Lung (tissue), 12 donors: ENCODE results near the gene CATSPERB. TPM values are rescaled to one million over a fixed set of nuclear protein-coding genes. Genes with fewer than 3 reads are reported as not detected.

Source experiments
- ATAC-seq: fragments of 200-7000 bp; cut with Tn5 transposase; one replicate; pipeline ENCODE4 v1.9.1; 2020; ENCODE audit warnings: moderate number of reproducible peaks; ENCODE audit not compliant: insufficient read depth, low FRiP score
- DNase-seq, 3 donors: peaks; one replicate each; pipeline ENCODE4 v3.0.0-alpha.2; 2013 to 2017
- H3K27ac ChIP-seq, 2 donors: one replicate each; pipeline ENCODE4 v1.5.1; 2013; ENCODE audit warnings: mild to moderate bottlenecking in 2 of 2, moderate library complexity in 2 of 2, control low read depth in 1 of 2, inconsistent platforms in 1 of 2, low read depth in 1 of 2, low read length in 1 of 2
- H3K27me3 ChIP-seq, 3 donors: one replicate each; pipeline ENCODE4 v1.5.1; 2013; ENCODE audit warnings: low read length in 2 of 3; ENCODE audit not compliant: control insufficient read depth in 3 of 3, insufficient read depth in 3 of 3
- H3K36me3 ChIP-seq, 4 donors: one replicate each; pipeline ENCODE4 v1.5.1; 2013; ENCODE audit warnings: low read length in 4 of 4, mild to moderate bottlenecking in 1 of 4, moderate library complexity in 1 of 4; ENCODE audit not compliant: control insufficient read depth in 4 of 4, insufficient read depth in 4 of 4
- H3K4me1 ChIP-seq, 5 donors: one replicate each; pipeline ENCODE4 v1.5.1; 2013; ENCODE audit warnings: low read length in 5 of 5, mild to moderate bottlenecking in 2 of 5, moderate library complexity in 1 of 5; ENCODE audit not compliant: control insufficient read depth in 5 of 5, insufficient read depth in 5 of 5
- H3K4me3 ChIP-seq: one replicate; pipeline ENCODE4 v1.5.1; 2013; ENCODE audit warnings: mild to moderate bottlenecking, control low read depth, moderate library complexity
- H3K9ac ChIP-seq, 2 donors: one replicate each; pipeline ENCODE4 v1.5.1; 2013; ENCODE audit warnings: low read length in 2 of 2, control low read depth in 1 of 2; ENCODE audit not compliant: insufficient read depth in 1 of 2
- H3K9me3 ChIP-seq, 4 donors: one replicate each; pipeline ENCODE4 v1.5.1; 2013; ENCODE audit warnings: low read length in 3 of 4, mild to moderate bottlenecking in 1 of 4, moderate library complexity in 1 of 4; ENCODE audit not compliant: control insufficient read depth in 4 of 4, insufficient read depth in 3 of 4
- WGBS, 2 donors: extraction: QIAGEN DNeasy Blood & Tissue Kit; methylation state at CpG; one replicate each; pipeline ENCODE4 v1.1.7; 2013; 5-methylcytosine and 5-hydroxymethylcytosine counted together
- polyA plus RNA-seq, 2 donors: library from polyadenylated mRNA; stranded (reverse); fragments of 200-250 nt; gene quantifications; one replicate each; pipeline ENCODE4 v1.2.1, GENCODE V29; 2013
- total RNA-seq, 2 donors: library from RNA; depleted of rRNA in 1 of 2; stranded (reverse); fragments of >200 nt in 1 of 2; gene quantifications; one replicate each; pipeline ENCODE4 v1.2.1, GENCODE V29; 2014 to 2021
- TF ChIP-seq, protein P1 (sequence below): IDR thresholded peaks from 2 replicates; pipeline ENCODE4 v1.5.1; 2012; ENCODE audit warnings: mild to moderate bottlenecking; ENCODE audit errors: control extremely low read depth, extremely low read depth
- donor health status: control.
- donor health status: control.
- donor health status: Bipolar disorder and iron deficiency.
- donor health status: healthy.
- donor health status: DM: yes; HTN: yes; CAD: no.

CATSPERB gene
- total and polyA plus RNA-seq, 4 donors, result 0.57 to 9.0 (median 4.3) TPM

DNA sequence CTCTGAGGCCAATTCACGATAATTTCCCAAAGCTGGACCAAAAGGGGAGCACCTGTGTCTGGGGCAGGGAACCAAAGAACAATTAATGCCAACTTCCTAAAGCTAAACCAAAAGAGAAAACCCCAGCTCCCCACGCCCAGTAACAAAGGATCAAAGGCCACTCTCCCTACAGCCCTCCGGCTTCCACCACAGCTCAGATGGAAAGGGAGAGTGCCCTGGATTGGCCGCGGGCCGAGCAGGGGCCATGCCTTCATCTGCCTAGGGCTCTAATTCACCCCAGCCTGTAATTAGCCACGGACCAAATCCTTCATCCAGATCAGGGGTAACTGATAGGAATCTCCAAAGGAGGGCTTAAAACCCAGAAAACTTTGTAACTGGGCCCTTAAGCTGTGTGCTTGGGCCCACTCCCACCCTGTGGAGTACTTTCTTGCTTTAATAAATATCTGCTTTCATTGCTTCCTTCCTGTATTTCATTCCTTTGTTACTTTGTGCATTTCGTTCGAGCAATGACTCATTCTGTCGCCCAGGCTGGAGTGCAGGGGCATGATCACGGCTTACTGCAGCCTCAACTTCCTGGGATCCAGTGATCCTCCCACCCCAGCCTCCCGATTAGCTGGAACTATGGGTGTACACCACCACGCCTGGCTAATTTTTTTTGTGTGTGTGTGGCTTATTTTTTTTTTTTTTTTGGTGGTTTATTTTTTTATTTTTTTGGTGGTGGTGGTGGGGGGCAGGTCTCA lies 156.2 kb downstream of the CATSPERB start:
- DNase-seq, result no peak
- Histone ChIP-seq H3K9ac (no peak overlapping the region), H3K4me1 (peaks cover 0 to 4% (median 0%) of the 10 kb centered on the region in 5 donors), H3K9me3 (peaks cover 0 to 8% (median 0%) of the 10 kb centered on the region in 4 donors), H3K4me3 (no peak overlapping the region), H3K27ac (no peak overlapping the region), H3K36me3 (no peaks in the 10 kb centered on the region), H3K27me3 (peaks cover 2 to 20% (median 16%) of the 10 kb centered on the region in 3 donors)
- WGBS, 2 donors, result 58 to 62% methylated on average over 13 of the region's 13 CpGs
- TF ChIP-seq, protein P1, sequence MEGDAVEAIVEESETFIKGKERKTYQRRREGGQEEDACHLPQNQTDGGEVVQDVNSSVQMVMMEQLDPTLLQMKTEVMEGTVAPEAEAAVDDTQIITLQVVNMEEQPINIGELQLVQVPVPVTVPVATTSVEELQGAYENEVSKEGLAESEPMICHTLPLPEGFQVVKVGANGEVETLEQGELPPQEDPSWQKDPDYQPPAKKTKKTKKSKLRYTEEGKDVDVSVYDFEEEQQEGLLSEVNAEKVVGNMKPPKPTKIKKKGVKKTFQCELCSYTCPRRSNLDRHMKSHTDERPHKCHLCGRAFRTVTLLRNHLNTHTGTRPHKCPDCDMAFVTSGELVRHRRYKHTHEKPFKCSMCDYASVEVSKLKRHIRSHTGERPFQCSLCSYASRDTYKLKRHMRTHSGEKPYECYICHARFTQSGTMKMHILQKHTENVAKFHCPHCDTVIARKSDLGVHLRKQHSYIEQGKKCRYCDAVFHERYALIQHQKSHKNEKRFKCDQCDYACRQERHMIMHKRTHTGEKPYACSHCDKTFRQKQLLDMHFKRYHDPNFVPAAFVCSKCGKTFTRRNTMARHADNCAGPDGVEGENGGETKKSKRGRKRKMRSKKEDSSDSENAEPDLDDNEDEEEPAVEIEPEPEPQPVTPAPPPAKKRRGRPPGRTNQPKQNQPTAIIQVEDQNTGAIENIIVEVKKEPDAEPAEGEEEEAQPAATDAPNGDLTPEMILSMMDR, result no peak
- no peak for ATAC-seq

DNA sequence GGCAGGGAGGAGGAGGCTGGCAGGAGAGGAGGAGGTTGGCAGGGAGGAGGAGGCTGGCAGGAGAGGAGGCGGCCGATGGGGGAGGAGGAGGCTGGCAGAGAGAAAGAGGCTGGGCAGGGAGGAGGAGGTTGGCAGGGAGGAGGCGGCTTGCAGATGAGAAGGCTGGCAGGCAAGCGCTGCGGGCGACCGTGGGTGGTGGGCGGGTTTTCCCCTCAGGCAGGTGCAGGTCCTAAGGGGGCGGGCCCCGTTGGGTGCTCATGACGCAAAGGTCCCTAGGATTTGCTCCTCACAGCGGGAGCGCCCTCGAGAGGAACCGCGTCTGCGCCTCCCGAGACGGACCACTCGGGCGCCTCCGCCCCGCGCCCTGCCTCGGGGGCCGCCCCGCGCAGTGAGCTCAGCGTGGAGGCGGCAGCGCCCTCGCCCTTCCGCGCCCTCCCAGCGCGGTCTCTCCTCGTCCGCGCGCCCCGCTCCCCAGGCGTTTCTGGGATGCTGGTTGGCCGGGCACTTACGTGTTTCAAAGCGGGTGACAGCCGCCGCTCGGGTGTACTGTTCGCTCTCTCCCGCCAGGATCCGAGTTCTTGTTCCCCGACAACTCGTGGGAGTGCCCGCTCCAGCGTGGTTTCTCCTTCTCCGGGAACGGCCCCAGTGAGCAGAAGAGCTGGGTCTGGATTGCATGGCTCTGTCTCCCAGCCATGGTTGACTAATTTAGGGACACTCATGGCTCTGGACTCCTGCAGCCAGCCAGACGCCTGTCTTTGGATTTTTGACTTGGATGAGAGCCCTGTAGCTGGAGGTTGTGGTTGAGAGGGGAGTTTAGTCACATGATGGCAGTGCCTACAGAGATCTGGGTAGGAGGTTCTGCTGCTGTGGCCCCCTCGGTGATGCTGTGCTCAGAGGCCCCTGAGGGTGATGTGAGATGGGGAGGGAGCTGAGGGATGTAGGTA lies 157.7 kb downstream of the CATSPERB start:
- H3K27ac ChIP-seq, result no peak overlapping the region
- H3K9me3 ChIP-seq, result peaks cover 0 to 8% (median 0%) of the 10 kb centered on the region in 4 donors
- WGBS, 2 donors, result 1 to 3% methylated on average over 43 to 59 of the region's 59 CpGs
- peaks cover 0 to 4% (median 0%) of the 10 kb centered on the region in 5 donors for H3K4me1 ChIP-seq
- TF ChIP-seq, protein P1, result no peak
- peak; percentile 81 for ATAC-seq
- H3K4me3 ChIP-seq, result peak overlapping the region; percentile 22
- H3K27me3 ChIP-seq, result peaks cover 2 to 17% (median 16%) of the 10 kb centered on the region in 3 donors
- no peaks in the 10 kb centered on the region for H3K36me3 ChIP-seq
- H3K9ac ChIP-seq, result peak overlapping the region in 1 of 2 donors; percentile 72
- peak; percentile 30 to 48 (median 45) for DNase-seq

DNA sequence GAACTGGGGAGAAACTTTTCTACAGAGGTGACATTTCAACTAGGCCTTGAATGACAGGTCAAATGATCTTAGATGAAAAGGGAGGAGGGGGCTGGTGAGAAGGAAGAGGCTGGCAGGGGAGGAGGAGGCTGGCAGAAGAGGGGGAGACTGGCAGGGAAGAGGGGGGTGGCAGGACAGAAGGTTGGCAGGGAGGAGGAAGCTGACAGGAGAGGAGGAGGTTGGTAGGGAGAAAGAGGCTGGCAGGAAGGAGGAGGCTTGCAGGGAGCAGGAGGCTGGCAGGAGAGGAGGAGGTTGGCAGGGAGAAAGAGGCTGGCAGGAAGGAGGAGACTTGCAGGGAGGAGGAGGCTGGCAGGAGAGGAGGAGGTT lies 158.4 kb downstream of the CATSPERB start:
- TF ChIP-seq, protein P1, result no peak
- ATAC-seq (no peak), DNase-seq (no peak)
- H3K4me3 ChIP-seq, result no peak overlapping the region
- peaks cover 0 to 4% (median 0%) of the 10 kb centered on the region in 5 donors for H3K4me1 ChIP-seq
- no peaks in the 10 kb centered on the region for H3K36me3 ChIP-seq
- peaks cover 0 to 5% (median 0%) of the 10 kb centered on the region in 4 donors for H3K9me3 ChIP-seq
- H3K9ac ChIP-seq, result no peak overlapping the region
- H3K27me3 ChIP-seq, result peaks cover 2 to 17% (median 16%) of the 10 kb centered on the region in 3 donors
- no peak overlapping the region for H3K27ac ChIP-seq
